HepG2 (cell line): Measurements from ENCODE around the gene PIAS3. TPM values are rescaled to one million over a fixed set of nuclear protein-coding genes. Genes with fewer than 3 reads are reported as not detected.

Experiments
- HMG20B ChIP-seq: conservative IDR thresholded peaks from 2 replicates; pipeline ENCODE4 v1.6.1; 2016; ENCODE audit warnings: missing genetic modification reagents, missing compliant biosample characterization
- IRF2 ChIP-seq: IDR thresholded peaks from 2 replicates; pipeline ENCODE4 v1.6.1; 2018; ENCODE audit warnings: missing genetic modification reagents, missing compliant biosample characterization
- MAFF ChIP-seq: IDR thresholded peaks from 2 replicates; pipeline ENCODE4 v1.6.1; 2011; ENCODE audit warnings: low read depth, low read length, improper control_type of control experiment
- MTA3 ChIP-seq: sonication (generic); formaldehyde crosslinking; IDR thresholded peaks from 2 replicates; pipeline ENCODE4 v1.4.0; 2020; ENCODE audit warnings: missing genetic modification reagents
- MYC ChIP-seq: sonication (generic); formaldehyde crosslinking; IDR thresholded peaks from 2 replicates; pipeline ENCODE4 v1.9.0; 2021; ENCODE audit warnings: missing genetic modification reagents, borderline replicate concordance
- NCOA5 ChIP-seq: sonication (generic); formaldehyde crosslinking; IDR thresholded peaks from 2 replicates; pipeline ENCODE4 v1.4.0; 2020; ENCODE audit warnings: missing genetic modification reagents
- NR1H2 ChIP-seq: sonication (generic); formaldehyde crosslinking; IDR thresholded peaks from 2 replicates; pipeline ENCODE4 v1.8.1; 2022; ENCODE audit warnings: low read depth, missing genetic modification reagents, borderline replicate concordance
- SOX5 ChIP-seq: IDR thresholded peaks from 2 replicates; pipeline ENCODE4 v1.6.1; 2016; ENCODE audit warnings: borderline replicate concordance
- SUZ12 ChIP-seq: fragments of 150-350 bp; IDR thresholded peaks from 2 replicates; pipeline ENCODE4 v1.6.1; 2014; ENCODE audit warnings: low read depth, low read length
- TAF15 ChIP-seq: fragments of 200-400 bp; formaldehyde crosslinking; IDR thresholded peaks from one replicate; pipeline ENCODE4 v1.6.1; 2018; ENCODE audit warnings: mild to moderate bottlenecking, low read depth, low read length; ENCODE audit not compliant: poor library complexity, severe bottlenecking
- TBL1XR1 ChIP-seq: fragments of 150-350 bp; IDR thresholded peaks from 2 replicates; pipeline ENCODE4 v1.6.1; 2014; ENCODE audit warnings: borderline replicate concordance, low read length; ENCODE audit not compliant: partially characterized antibody
- ZFP37 ChIP-seq: sonication (generic); formaldehyde crosslinking; IDR thresholded peaks from 2 replicates; pipeline ENCODE4 v1.4.0; 2020; ENCODE audit warnings: missing genetic modification reagents, borderline replicate concordance
- ZNF317 ChIP-seq: sonication (generic); formaldehyde crosslinking; IDR thresholded peaks from 2 replicates; pipeline ENCODE4 v1.5.0; 2020; ENCODE audit warnings: mild to moderate bottlenecking, missing genetic modification reagents
- ZNF343 ChIP-seq: sonication (generic); formaldehyde crosslinking; IDR thresholded peaks from 2 replicates; pipeline ENCODE4 v1.4.0; 2020; ENCODE audit warnings: mild to moderate bottlenecking, missing genetic modification reagents
- ZNF446 ChIP-seq: sonication (generic); formaldehyde crosslinking; IDR thresholded peaks from 2 replicates; pipeline ENCODE4 v1.5.0; 2020; ENCODE audit warnings: mild to moderate bottlenecking, missing genetic modification reagents
- ZNF451 ChIP-seq: sonication (generic); formaldehyde crosslinking; IDR thresholded peaks from 2 replicates; pipeline ENCODE4 v1.5.0; 2020; ENCODE audit warnings: mild to moderate bottlenecking, missing genetic modification reagents
- ZNF674 ChIP-seq: sonication (generic); formaldehyde crosslinking; IDR thresholded peaks from 2 replicates; pipeline ENCODE4 v1.5.0; 2020; ENCODE audit warnings: low read depth, mild to moderate bottlenecking, missing genetic modification reagents
- ZNF7 ChIP-seq: IDR thresholded peaks from 2 replicates; pipeline ENCODE4 v1.6.1; 2016; ENCODE audit warnings: missing biosample characterization, missing genetic modification reagents
- polyA plus RNA-seq, 8 experiments: library from polyadenylated mRNA; depleted of rRNA in 3 of 8; stranded (reverse) in 7 of 8; unstranded in 1 of 8; fragments of >200 nt; fragmentation: Illumina TruSeq in 4 of 8; extraction: Trizol in 4 of 8; gene quantifications; 2 replicates each; pipeline versions ENCODE4 v1.2.1 to v1.2.3, GENCODE V29; 2011 to 2016; ENCODE audit warnings: low read depth in 4 of 8, missing spikeins in 1 of 8, mixed read lengths in 1 of 8; ENCODE audit not compliant: insufficient read depth in 1 of 8
- total RNA-seq, 5 experiments: library from RNA; depleted of rRNA; stranded (reverse); fragments of >200 nt; fragmentation: Illumina TruSeq; extraction: Trizol; gene quantifications; 2 replicates each; pipeline ENCODE4 v1.2.3, GENCODE V29; 2016; ENCODE audit warnings: low read depth in 1 of 5
- TF ChIP-seq, protein P1 (sequence below): sonication (generic); formaldehyde crosslinking; IDR thresholded peaks from 2 replicates; pipeline ENCODE4 v1.5.0; 2020; ENCODE audit warnings: mild to moderate bottlenecking, missing genetic modification reagents
- TF ChIP-seq, protein P2 (sequence below): sonication (generic); formaldehyde crosslinking; IDR thresholded peaks from 2 replicates; pipeline ENCODE4 v1.9.0; 2022; ENCODE audit warnings: low read depth, missing genetic modification reagents
- TF ChIP-seq, protein P3 (sequence below): sonication (generic); formaldehyde crosslinking; IDR thresholded peaks from 2 replicates; pipeline ENCODE4 v1.4.0; 2020; ENCODE audit warnings: missing genetic modification reagents
- TF ChIP-seq, protein P4 (sequence below): sonication (generic); formaldehyde crosslinking; IDR thresholded peaks from 2 replicates; pipeline ENCODE4 v1.4.0; 2020; ENCODE audit warnings: missing genetic modification reagents

Gene PIAS3
- total and polyA plus RNA-seq, 2 of the 13 experiments (the other 11 are each of a cell fraction or from before 2014, with no cell fraction given) = 3.7 to 8.0 TPM

DNA sequence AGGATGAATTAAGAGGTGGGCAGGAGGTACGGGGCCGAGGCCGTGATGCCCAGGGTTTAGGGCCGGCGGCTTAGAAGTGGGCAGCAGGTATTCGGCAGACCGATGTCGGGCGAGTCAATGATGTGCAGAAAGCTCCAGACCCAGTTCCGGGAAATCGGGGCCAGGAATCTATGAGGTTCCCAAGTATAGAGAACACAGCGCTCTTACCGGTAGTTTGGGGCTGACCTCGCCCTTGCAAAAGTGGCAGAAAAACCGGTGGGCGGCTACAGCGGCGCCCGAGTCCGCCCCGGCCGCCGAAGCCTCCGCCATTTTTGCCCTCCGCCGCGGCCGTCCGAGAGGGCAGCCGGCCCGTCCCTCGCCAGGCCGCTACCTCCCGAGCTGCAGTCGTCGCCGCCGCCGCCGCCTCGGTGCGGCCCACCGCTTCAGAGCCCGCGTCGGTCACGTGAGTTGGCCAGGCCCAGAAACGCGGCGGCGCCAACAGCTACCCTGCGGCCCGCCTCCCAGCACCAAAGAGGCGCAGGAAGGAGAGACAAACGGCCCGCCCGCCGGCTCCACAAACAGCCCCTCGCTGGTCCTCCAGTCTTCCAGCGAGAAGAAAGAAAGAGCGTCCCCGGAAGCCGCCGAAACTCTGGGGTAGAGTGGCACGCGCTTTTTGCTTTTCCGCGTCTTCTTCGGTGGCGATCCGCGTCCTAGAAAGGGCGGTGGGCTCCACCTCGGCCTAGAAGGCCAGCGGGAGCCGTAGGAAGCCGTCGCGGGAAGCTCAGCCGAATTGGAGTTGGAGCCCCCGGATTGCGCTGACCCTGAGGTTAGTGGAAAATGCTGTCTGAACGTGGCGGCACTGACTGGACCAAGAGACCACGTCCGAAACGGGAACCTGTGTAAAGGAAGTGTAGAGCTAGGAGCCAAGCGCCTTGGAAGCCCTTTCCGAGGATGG, 35.0 kb downstream of the PIAS3 start, which contains the start of the genes POLR3C and RNF115 (continued):
- no peak for TF ChIP-seq TAF15
- no peak for TF ChIP-seq SUZ12
- TF ChIP-seq NR1H2 (CRISPR knock-in tag) = no peak
- TF ChIP-seq ZNF446 = no peak; the same call in 1 of the 2 replicates
- TF ChIP-seq ZNF343 (CRISPR knock-in tag) = 0 out of 2 replicates have a peak, but pooled peaks have one; percentile 71
- TF ChIP-seq ZNF317 (CRISPR knock-in tag) = no peak
- peak; percentile 43; the same call in 1 of the 2 replicates for TF ChIP-seq IRF2
- peak; percentile 98 for TF ChIP-seq ZNF451 (CRISPR knock-in tag)
- 0 out of 2 replicates have a peak, but pooled peaks have one; percentile 37 for TF ChIP-seq SOX5 (CRISPR knock-in tag)
- TF ChIP-seq, protein P1, sequence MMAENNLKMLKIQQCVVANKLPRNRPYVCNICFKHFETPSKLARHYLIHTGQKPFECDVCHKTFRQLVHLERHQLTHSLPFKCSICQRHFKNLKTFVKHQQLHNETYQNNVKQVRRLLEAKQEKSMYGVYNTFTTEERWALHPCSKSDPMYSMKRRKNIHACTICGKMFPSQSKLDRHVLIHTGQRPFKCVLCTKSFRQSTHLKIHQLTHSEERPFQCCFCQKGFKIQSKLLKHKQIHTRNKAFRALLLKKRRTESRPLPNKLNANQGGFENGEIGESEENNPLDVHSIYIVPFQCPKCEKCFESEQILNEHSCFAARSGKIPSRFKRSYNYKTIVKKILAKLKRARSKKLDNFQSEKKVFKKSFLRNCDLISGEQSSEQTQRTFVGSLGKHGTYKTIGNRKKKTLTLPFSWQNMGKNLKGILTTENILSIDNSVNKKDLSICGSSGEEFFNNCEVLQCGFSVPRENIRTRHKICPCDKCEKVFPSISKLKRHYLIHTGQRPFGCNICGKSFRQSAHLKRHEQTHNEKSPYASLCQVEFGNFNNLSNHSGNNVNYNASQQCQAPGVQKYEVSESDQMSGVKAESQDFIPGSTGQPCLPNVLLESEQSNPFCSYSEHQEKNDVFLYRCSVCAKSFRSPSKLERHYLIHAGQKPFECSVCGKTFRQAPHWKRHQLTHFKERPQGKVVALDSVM = no peak; the same call in none of the 2 replicates
- TF ChIP-seq TBL1XR1 = no peak
- no peak for TF ChIP-seq ZFP37 (CRISPR knock-in tag)
- TF ChIP-seq HMG20B (CRISPR knock-in tag) = no peak
- TF ChIP-seq, protein P2, sequence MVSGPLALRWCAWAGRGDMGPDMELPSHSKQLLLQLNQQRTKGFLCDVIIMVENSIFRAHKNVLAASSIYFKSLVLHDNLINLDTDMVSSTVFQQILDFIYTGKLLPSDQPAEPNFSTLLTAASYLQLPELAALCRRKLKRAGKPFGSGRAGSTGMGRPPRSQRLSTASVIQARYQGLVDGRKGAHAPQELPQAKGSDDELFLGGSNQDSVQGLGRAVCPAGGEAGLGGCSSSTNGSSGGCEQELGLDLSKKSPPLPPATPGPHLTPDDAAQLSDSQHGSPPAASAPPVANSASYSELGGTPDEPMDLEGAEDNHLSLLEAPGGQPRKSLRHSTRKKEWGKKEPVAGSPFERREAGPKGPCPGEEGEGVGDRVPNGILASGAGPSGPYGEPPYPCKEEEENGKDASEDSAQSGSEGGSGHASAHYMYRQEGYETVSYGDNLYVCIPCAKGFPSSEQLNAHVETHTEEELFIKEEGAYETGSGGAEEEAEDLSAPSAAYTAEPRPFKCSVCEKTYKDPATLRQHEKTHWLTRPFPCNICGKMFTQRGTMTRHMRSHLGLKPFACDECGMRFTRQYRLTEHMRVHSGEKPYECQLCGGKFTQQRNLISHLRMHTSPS (CRISPR knock-in tag) = 0 out of 2 replicates have a peak, but pooled peaks have one; percentile 33
- peak; percentile 84 for TF ChIP-seq MYC (CRISPR knock-in tag)
- no peak for TF ChIP-seq MTA3 (CRISPR knock-in tag)
- TF ChIP-seq, protein P3, sequence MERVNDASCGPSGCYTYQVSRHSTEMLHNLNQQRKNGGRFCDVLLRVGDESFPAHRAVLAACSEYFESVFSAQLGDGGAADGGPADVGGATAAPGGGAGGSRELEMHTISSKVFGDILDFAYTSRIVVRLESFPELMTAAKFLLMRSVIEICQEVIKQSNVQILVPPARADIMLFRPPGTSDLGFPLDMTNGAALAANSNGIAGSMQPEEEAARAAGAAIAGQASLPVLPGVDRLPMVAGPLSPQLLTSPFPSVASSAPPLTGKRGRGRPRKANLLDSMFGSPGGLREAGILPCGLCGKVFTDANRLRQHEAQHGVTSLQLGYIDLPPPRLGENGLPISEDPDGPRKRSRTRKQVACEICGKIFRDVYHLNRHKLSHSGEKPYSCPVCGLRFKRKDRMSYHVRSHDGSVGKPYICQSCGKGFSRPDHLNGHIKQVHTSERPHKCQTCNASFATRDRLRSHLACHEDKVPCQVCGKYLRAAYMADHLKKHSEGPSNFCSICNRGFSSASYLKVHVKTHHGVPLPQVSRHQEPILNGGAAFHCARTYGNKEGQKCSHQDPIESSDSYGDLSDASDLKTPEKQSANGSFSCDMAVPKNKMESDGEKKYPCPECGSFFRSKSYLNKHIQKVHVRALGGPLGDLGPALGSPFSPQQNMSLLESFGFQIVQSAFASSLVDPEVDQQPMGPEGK (CRISPR knock-in tag) = no peak
- TF ChIP-seq, protein P4, sequence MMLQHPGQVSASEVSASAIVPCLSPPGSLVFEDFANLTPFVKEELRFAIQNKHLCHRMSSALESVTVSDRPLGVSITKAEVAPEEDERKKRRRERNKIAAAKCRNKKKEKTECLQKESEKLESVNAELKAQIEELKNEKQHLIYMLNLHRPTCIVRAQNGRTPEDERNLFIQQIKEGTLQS (CRISPR knock-in tag) = 0 out of 2 replicates have a peak, but pooled peaks have one; percentile 5
- TF ChIP-seq ZNF7 = no peak; the same call in 1 of the 2 replicates
- no peak; the same call in 1 of the 2 replicates for TF ChIP-seq ZNF674
- no peak for TF ChIP-seq MAFF
- TF ChIP-seq NCOA5 (CRISPR knock-in tag) = no peak
